Stimulated activated naive CD4-positive, alpha-beta T cell treated with Interleukin-2 at 50 U/mL for 16 hours (primary cell): Measurements from ENCODE around the gene NMT1.
"Not testable (repeated sequence)": the region's sequence is repeated elsewhere in the genome, so short reads cannot be mapped to it uniquely, and the experiment has no call there.

Source experiments
- DNase-seq: peaks from one replicate; lab custom pipeline; 2025; lab: John Stamatoyannopoulos, UW

Gene NMT1

DNA sequence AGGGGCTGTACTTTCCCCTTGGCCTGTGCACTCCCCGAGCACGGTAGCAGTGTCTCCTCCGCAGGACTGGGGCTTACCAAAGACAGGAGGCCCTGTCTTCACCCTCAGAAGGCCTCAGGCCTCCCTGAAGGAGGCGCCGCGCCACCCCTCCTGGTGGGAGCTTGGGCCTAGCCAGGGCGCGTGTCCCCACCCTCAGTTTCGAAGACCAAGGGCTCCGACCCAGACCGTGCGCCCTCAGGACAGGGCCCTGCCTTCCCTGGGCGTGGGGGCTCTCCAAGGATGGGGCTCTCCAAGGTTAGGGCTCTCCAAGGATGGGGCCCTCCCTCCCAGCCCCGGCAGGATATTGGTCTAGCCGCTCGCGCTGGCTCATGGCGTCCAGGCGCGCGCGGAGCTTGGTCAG, 59.4 kb downstream of the NMT1 start:
- no peak for DNase-seq

DNA sequence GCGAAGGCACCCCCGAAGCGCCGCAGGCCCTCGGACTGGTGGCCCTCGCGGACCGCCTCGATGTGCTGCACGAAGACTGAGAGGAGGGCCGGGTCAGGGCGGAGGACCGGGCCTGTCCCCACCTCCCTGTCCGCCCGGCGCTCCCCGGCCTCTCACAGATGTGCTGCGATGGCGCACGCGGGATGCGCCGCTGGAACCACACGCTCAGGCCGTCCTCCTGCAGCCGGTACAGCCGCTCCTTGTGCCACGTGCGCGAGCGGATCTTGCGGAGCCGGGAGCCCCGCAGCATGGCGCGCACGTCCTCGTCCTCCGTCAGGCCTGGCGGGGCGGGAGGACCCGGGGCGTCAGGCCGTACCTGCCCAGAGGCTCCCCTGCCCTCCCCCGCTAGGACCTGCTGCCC, 59.9 kb downstream of the NMT1 start:
- DNase-seq = no peak

DNA sequence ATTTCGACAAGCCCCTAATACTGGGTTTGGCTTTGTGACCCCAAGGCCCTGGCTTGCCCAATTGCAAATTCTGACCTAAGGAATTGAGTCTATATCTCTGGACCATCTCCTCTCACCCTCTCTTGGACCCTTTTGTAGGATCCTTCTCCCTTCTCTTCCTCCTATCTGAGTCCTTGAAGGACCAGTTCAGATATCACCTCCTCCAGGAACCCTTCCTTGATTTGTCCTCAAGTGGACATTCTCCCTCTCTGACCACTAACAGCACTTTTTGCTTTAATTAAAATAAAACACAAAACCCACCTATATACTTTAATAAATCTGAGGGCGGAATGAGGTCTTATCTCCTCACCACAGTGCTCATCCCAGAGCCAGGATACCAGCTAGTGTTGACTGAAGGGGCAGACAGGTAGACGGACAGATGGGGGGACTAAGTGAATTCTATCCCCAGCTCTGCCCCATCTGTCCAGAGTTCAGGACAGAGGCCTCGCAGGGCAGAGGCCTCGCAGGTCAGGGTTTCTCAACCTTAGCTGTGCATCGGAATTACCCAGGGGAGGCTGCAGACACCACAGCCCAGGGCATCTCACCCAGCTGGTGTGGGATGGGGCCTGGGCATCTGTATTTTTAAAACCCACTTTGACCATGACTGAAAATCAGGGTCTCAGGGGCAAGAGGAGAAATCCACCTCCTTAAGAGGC, 62.1 kb downstream of the NMT1 start:
- DNase-seq = no peak

DNA sequence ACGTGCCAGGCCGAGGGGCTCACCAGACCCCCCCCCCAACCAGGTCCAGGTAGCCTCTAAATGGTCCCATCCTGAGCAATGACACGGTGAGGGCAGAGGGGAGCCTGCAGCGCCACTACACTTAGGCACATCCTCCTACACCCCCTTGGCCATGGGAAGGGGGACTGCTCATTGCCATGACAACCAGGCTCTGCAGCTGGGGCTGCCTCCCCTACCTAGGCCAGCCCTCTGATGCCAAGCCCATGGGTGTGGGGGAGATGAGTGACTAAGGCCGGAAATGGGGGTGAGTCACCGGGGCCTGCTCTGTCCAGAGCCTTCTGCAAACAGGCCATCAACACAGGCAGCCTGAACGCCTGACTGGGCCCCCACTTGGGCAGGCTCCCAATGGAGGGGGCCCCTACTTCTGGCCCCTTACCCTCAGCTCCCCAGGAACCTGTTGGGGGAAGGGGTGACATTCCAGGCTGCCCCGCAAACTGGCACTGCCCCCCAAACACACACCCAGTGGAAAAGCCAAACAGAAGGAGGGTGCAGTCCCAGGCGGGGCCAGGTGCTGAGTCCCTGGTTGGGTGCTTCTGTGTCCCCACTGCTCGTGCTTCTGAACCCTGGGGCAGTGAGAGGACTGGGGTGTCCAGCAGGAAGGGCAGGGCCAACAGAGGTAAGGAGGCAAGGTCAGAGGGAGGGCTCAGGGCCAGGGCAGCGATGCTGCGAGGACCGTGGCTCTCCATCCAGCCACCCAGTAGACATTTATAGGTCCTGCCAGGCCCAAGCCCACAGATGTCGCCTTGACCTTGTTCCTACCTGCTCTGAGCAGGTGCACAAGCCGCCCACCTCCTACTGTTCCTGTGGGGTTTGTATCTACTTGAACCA, 63.0 kb downstream of the NMT1 start:
- peak; percentile 18 for DNase-seq

DNA sequence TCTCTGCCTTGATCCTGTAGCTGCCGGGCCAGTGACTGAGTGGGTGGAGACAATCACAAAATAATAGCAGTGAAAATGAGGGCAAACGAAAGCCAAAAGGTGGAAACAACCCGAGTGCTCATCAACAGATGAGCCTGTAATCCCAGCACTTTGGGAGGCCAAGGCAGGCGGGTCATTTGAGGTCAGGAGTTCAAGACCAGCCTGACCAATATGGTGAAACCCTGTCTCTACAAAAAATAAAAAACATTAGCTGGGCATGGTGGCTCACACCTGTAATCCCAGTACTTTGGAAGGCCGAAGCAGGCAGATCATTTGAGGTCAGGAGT, 63.6 kb downstream of the NMT1 start:
- DNase-seq = not testable (repeated sequence)

DNA sequence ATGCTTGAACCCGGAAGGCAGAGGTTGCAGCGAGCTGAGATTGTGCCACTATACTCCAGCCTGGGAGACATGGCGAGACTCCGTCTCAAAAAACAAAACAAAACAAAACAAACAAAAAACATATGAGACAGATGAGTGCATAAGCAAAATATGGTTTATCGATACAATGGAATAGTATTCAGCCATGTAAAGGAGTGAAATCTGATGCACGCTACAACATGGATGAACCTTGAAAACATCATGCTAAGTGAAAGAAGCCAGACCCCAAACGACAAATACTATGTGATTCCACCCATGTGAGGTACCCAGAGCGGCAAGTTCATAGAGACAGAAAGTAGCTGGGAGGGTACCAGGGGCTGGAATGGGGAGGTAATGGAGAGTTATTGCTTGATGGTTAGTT, 64.4 kb downstream of the NMT1 start:
- no peak for DNase-seq

DNA sequence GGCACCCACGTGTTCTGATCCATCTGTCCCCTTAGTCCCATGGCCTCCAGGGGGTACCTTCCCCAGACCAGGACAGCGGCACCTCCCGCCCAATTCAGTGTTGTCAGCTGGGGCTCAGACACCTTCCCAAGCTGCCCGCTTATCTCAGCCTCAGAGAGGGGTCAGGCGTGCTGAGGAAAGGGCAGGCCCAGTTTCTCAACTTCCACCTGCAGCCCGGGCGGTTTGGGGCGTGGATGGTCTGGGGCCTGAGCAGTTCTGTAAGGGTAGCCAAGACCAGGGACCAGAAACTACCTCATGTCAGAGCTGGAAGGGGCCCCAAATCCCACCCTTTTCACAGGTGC, 66.1 kb downstream of the NMT1 start:
- no peak for DNase-seq

DNA sequence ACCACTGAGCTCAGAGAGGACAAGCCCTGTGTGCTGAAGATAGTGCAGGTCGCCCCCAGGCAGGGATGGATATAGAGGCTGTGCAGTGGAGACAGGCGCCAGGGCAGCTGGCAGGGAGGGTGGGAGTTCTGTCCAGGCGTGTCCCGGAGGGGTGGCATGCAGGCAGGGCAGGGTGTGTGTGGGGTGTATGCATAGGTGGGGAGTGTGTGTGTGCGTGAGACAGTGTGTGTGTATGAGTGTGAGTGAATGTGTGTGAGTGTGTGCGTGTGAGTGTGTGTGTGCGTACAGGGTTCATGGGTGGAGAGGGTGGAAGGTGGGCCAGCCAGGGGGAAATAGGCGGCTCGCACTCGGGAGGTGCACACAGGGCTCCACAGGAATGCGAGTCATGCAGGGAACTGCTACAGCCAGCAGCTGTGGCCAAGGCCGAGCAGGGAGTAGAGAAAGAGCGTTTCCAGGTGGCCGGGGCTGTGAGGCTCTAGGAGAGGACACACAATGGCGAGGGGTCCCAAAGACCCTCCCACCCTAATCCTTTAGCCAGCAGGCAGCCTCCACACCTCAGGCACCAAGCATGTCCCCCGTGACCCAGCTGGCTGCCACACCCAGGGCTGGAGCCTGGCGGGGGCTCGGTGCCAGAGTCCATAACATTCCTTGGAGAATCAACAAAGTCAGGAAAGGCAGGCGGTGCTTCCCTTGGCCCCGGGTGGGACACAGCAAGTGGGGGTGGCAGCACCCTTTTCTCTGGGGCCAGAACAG, 66.6 kb downstream of the NMT1 start:
- DNase-seq = no peak

DNA sequence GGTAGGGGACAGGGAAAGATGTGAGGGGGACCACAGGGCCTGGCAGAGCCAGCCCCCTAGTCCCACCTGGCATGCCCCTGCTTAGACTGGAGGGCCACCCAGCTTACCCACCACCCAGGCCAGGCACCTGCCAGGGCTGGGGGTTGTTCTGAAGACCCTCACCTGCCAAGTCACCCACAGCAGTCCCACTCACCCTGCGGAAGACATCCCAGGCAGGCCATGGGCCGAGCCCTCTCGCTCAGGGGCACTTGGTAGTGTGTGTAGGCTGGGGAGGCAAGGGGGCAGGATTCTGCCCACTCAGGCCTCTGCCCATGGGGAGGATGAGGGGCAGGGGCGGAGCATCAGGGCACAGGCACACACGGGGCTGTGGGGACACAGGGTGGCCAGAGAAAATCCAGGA, 67.2 kb downstream of the NMT1 start:
- no peak for DNase-seq

DNA sequence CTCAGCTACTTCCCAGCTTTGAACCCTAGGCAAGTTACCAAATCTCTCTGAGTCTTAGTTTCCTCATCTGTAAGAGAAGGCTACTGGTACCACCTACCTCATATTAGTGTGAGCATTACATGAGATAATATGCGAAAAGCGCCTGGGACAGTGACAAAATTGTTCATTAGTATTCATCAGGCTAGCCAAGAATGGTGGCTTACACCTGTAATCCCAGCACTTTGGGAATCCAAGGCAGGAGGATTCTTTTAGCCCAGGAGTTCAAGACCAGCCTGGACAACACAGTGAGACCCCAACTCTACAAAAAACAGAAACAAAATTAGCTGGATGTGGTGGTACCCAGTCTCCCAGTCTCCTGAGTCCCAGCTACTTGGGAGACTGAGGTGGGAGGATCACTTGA, 67.9 kb downstream of the NMT1 start:
- DNase-seq = no peak

DNA sequence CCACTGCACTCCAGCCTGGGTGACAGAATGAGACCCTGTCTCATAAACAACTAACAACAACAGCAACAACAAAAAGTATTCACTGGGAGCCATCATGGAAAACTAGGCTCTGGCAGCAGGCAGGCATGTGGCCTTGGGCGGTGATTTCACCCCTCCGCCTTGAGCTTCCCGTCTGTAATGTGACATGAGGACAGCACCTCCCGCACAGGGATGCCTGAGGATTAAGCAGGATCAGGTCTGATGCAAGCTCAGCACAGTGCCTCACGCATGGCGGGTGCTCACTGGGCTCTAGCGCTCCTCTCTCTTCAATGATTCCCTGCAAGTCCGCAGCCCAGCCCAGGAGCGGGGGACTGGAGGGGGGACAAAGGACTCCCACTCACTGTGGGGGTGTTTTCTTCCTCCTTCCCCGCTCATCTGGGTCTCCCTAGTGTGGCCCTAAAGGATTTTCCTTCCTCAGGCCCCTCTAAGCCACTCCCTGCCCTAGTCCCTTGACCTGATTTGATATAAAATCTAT, 68.4 kb downstream of the NMT1 start:
- DNase-seq = no peak

DNA sequence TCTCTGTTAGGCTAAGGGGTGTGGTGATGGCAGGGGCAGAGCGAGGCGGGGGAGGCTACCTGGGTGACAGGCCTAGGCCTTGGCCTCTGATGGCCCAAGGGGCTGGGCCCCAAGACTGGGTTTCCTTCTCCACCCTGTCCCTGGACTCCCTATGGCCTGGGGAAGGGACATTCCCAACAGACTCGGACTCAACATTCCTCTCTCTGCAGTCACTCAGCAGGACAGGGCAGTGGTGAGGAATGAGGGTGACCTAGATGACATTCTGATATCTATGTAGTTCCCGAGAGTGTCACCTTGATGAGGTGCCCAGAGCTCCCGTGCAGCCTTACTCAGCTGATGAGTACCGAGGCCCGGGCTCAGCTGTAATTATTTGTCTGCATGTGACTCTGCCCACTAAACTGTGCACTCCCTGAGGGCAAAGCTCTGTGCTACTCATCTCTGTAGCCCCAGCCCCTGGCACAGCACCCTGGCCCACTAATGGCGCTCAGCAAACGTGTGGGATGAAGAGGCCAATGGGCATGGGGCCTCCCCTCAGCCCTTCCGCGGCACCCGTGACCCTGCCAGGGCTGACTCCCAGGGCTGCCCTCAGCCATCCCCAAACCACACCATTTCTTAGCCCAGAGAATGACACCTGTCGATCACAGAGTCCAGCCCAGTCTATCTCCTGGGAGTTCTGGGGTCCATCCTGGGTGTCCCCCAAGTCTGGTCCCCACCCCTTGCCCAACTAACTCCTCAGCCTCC, 69.0 kb downstream of the NMT1 start:
- no peak for DNase-seq

DNA sequence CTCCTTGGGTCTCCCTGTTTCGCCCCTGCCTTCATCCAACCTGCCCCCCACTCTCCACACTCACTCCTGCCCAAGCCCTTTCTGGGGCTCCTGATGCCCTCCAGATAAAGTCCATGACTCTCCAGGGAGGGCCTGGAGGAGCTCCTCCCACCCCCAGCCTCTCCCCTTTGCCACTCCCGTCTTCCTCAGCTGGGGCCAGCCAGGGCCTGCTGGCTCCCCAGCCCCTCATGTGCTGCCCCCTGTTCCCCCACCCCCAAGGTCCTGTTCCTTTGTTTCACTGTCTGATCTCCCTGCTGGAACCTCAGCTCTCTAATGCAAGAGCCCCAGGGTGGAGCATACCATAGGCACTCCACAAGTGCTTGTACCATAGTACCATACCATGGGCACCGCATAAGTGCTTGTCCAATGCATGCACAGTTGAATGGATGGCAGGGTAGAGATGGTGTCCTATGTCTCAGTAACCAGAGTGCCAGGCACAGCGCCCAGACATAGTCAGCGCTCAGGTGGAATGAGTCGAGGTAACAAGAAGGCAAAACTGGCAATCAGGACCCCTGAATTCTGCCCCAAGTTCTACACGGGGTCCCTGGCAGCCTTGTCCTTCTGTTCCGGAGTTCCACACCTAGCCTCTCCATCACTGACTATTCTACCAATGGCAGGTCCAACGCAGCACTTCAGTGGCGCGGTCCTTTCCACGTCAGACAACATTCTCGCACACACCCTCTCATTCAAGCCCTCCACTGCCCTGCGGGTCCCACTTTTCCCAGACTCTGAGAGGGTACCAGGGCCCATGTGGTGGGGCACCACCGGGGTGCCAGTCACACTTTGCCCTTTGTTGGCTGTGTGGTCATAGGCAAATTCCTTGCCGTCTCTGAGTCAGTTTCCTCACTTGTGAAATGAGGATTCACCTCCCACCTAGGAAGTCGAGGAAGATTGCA, 69.8 kb downstream of the NMT1 start:
- no peak for DNase-seq

DNA sequence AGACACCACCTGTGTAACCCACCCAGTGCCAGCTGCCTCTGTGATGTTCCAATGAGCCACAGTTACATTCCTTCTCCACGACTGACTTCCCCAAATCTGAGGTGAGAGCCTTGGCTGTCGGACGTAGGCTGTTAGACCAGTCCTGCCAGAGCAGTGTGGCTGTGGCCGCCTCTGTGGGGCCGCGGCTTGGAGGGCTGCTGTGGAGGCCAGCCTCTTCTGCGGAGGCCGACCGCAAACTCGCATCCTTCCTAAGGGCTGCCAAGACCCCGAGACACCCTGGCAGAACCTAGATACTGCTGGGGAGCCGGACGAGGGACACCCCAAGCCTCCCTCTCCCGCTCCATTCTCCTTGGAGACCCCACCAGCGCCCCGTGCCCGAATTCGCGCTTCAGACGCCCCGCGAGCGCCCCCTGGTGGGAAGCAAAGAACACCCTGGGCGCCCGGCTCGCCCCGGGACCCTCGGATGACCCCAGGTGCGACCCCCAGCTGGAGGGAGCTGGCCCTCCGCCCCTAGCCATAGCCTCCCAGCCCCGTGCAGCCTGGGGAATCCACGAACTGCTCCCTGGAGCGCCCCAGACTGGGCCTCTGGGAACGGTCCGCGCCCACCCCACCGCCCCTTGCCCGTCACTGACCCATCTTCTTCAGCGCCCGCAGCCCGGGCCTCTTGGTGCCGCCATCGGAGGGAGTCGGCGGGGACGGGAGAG, 70.7 kb downstream of the NMT1 start:
- peak; percentile 31 for DNase-seq

DNA sequence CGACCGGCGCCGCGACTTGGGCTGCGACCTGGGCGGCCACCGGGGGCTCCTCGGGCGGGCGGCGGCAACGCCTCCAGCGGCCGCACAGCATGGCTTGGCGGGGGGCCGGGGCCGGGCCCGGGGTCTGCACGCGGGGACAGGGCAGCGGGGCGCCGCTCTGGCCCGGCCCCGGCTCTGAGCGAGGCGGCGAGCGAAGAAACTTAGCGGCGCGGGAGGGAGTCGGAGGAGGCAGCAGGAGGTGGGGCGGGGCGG, 71.1 kb downstream of the NMT1 start, which contains the start of gene PLCD3:
Gene PLCD3, minus strand, starts transcription at position 196 of the 252 bp plus-strand sequence. Its CDS starts 105 bp downstream, at position 91.
- no peak for DNase-seq

DNA sequence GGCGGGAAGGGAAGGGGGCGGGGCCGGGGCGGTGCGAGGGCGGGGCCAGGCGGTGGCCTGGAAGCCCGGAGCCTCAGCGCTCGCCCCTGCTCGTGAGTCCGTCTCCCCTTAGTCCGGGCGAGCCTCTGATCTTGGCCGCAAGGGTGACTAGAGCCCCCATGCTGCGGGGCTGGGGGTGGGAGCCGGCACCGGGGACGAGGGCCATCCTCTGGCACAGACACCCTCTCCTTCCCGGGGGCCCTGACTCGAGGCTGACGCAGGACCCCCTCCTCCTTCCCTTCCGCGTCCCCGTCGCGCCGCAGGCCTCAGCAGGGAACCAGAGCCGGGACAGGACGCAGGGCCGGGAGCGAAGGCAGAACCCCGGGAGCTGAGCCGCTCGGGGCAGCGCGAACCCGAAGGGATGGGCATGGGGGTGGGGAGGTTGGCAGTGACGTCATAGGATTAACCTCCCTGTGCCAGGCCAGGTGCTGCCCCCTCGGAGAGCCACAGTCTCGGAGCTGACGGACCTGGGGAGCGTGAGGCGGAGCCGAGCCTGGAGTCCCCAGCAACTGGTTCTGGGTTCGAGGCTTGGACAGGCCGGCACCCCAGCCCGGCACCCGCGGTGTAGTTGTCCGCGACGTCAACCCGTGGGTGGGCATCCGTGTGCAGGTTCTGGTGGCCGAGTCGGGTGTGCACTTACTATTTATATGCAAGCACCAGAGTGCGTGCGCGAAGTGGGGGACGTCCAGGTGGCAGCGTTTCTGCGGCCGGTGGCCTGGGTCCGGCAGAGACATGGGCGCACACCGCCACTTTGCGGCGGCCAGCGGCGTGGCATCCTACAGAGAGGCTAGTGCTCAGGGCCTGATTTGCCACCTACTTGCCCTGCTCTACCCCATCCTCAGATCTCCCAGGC, 71.7 kb downstream of the NMT1 start:
- peak; percentile 74 for DNase-seq

DNA sequence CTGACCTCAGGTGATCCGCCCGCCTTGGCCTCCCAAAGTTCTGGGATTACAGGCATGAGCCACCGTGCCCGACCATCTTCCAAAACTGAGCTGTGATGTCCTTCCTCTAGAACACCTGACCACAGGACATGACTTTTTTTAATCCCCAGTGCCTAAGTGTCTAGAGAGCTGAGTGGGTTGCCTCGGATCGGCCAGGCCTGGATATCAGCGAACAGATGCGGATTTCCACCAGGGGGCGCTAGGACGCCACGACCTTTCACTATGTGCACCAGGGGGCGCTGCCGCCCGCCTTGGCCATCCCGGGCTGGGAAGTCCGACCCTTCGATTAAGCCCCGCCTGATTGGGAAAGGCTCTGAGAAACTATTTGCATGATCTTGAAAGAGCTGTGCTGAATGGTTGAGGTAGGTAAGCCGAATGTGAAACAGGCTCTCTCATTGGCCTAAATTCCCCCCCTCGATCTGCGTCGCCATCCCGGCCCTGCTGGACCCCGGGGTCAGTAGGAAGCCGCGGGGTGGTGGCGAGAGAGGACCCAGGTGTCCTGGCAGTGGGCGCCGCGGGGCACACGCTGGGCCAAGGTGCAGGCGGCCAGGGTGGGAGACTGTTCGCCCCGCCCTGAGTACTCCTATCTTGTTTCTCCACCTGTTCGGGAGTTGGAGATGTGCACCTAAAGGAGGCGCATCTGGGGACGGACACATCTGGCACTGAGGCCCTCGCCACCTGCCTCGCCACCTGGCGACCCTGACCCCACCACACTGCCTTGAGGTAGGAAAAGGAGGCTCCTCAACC, 74.3 kb downstream of the NMT1 start, which contains the start of gene ACBD4:
Gene ACBD4, plus strand, starts transcription at position 496 of the 786 bp plus-strand sequence. CDS start 458 bp downstream, outside the sequence.
- peak; percentile 94 for DNase-seq

DNA sequence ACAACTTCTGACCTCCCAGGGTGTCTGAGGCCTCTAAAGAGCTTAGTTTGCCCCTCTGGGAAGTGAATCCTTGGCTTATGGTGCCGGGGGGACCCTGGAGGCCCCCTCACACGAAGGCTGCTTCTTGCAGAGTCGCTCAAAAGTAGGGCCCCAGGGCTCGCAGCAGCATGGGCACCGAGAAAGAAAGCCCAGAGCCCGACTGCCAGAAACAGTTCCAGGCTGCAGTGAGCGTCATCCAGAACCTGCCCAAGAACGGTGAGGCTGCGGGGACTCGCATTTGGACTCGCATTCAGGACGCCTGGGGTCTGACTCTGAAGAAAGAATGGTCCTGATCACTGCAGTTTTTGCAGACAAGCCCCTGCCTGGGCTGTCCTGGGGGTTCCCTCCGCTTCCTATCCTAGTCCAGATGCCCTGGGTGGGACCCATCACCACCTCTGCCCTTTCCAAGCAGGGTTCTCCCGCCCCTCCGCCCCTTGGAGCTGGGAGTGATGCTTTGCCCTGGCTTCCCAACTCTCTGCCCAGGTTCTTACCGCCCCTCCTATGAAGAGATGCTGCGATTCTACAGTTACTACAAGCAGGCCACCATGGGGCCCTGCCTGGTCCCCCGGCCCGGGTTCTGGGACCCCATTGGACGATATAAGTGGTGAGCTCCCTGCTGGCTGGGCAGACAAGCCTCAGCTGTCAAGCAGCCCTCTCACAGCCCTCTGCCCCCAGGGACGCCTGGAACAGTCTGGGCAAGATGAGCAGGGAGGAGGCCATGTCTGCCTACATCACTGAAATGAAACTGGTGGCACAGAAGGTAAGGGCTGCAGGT, 75.1 kb downstream of the NMT1 start:
- no peak for DNase-seq
